ENCODE measurements around the gene CNN3.

CNN3 gene

GRCh38 chr1:94872771-94873495 lies 54.0 kb downstream of the CNN3 start:
- Histone ChIP-seq H3K9ac (ENCODE audit: low read length in 2 of 2) (no peak overlapping the region), H3K36me3 (ENCODE audit: control insufficient read depth in 2 of 2, insufficient read depth in 2 of 2, low read length in 2 of 2) (no peaks in the 10 kb centered on the region), H3K27ac (ENCODE audit: low read length) (no peak overlapping the region), H3K27me3 (ENCODE audit: control insufficient read depth in 1 of 2, insufficient read depth in 2 of 2, low read length in 2 of 2) (no peaks in the 10 kb centered on the region), H3K4me3 (ENCODE audit: low read length in 2 of 2) (no peak overlapping the region), H3K9me3 (ENCODE audit: control insufficient read depth in 2 of 2, low read length in 2 of 2) (no peaks in the 10 kb centered on the region), H3K4me1 (ENCODE audit: control insufficient read depth, insufficient read depth, low read length) (peaks cover 18% of the 10 kb centered on the region)

DNA sequence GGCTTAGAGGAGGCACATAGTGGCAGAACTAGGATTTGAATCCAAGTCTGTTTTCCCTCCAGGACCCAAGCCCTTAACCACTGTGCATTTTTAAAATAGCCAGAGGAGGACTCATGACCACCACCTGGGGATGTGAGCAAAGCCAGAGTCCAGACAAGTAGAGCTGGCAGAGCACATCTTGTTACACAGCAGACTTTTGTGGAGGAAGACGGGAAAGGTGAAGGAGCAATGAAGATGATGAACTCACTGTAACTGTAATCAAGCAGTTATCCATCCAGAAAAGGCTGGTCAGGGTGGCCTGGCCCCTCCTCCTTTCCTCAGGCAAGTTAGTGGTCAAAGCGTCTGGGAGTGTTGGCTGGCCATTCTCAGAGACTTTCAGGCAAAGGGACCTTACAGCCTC lies 55.9 kb downstream of the CNN3 start:
- Histone ChIP-seq H3K27ac (ENCODE audit: low read length) (no peak overlapping the region), H3K27me3 (ENCODE audit: control insufficient read depth in 1 of 2, insufficient read depth in 2 of 2, low read length in 2 of 2) (no peaks in the 10 kb centered on the region), H3K4me1 (ENCODE audit: control insufficient read depth, insufficient read depth, low read length) (peaks cover 31% of the 10 kb centered on the region), H3K4me3 (ENCODE audit: low read length in 2 of 2) (no peak overlapping the region), H3K36me3 (ENCODE audit: control insufficient read depth in 2 of 2, insufficient read depth in 2 of 2, low read length in 2 of 2) (no peaks in the 10 kb centered on the region), H3K9ac (ENCODE audit: low read length in 2 of 2) (no peak overlapping the region), H3K9me3 (ENCODE audit: control insufficient read depth in 2 of 2, low read length in 2 of 2) (no peaks in the 10 kb centered on the region)

GRCh38 chr1:94866164-94866807 lies 60.6 kb downstream of the CNN3 start:
- Histone ChIP-seq H3K36me3 (ENCODE audit: control insufficient read depth in 2 of 2, insufficient read depth in 2 of 2, low read length in 2 of 2) (no peaks in the 10 kb centered on the region), H3K9me3 (ENCODE audit: control insufficient read depth in 2 of 2, low read length in 2 of 2) (no peaks in the 10 kb centered on the region), H3K9ac (ENCODE audit: low read length in 2 of 2) (peak overlapping the region in 1 of 2 donors; percentile 67), H3K4me1 (ENCODE audit: control insufficient read depth, insufficient read depth, low read length) (peaks cover 56% of the 10 kb centered on the region), H3K27ac (ENCODE audit: low read length) (peak overlapping the region; percentile 94), H3K27me3 (ENCODE audit: control insufficient read depth in 1 of 2, insufficient read depth in 2 of 2, low read length in 2 of 2) (no peaks in the 10 kb centered on the region), H3K4me3 (ENCODE audit: low read length in 2 of 2) (peak overlapping the region in 1 of 2 donors; percentile 3)

DNA sequence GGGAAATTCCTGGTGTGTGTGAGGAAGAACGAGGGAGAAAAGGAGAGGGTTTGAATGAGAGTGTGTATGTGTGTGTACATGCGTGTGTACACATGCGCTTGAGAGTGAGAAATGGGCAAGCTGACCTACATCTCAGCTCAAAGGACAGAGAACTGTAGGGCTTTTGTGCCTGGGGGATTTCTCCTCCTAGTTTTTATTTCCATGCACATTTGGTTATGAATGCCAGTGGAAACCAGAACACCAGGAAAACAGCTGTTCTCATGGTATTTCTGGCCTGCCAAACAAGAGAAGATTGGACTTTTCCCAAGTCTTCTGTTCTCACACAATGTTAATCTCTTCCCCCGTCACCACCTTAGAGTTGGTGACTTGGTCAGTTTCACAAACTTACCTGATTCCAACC lies 61.5 kb downstream of the CNN3 start:
- H3K27me3 ChIP-seq (ENCODE audit: control insufficient read depth in 1 of 2, insufficient read depth in 2 of 2, low read length in 2 of 2), result no peaks in the 10 kb centered on the region
- H3K27ac ChIP-seq (ENCODE audit: low read length), result peak overlapping the region; percentile 94
- peak overlapping the region; percentile 36 to 67 for H3K9ac ChIP-seq (ENCODE audit: low read length in 2 of 2)
- no peak overlapping the region for H3K4me3 ChIP-seq (ENCODE audit: low read length in 2 of 2)
- H3K9me3 ChIP-seq (ENCODE audit: control insufficient read depth in 2 of 2, low read length in 2 of 2), result no peaks in the 10 kb centered on the region
- H3K36me3 ChIP-seq (ENCODE audit: control insufficient read depth in 2 of 2, insufficient read depth in 2 of 2, low read length in 2 of 2), result no peaks in the 10 kb centered on the region
- H3K4me1 ChIP-seq (ENCODE audit: control insufficient read depth, insufficient read depth, low read length), result peaks cover 59% of the 10 kb centered on the region

DNA sequence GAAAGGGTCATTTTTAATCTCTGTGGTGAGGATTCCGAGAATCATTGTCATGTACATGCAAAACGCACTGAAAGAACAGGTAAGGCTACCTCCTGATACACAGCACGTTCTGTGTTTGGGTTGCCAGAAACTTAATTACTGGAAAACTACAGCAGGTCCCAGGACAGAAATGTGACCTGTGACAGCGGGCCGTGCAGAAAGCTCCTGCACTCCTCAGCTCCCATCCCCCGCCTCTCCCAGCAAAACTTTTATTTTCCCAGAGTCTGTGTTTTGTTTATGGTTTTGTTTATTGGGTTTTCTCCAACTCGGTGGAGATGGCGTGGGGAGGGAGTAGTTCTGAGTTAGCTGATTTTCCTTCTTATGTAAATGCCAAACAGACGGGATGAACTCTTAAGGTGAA lies 62.1 kb downstream of the CNN3 start:
- Histone ChIP-seq H3K4me3 (ENCODE audit: low read length in 2 of 2) (peak overlapping the region; percentile 38 to 52), H3K4me1 (ENCODE audit: control insufficient read depth, insufficient read depth, low read length) (peaks cover 59% of the 10 kb centered on the region)

GRCh38 chr1:94863919-94864318 lies 63.0 kb downstream of the CNN3 start:
- Histone ChIP-seq H3K9ac (ENCODE audit: low read length in 2 of 2) (peak overlapping the region; percentile 60 to 78), H3K36me3 (ENCODE audit: control insufficient read depth in 2 of 2, insufficient read depth in 2 of 2, low read length in 2 of 2) (no peaks in the 10 kb centered on the region), H3K9me3 (ENCODE audit: control insufficient read depth in 2 of 2, low read length in 2 of 2) (no peaks in the 10 kb centered on the region), H3K27me3 (ENCODE audit: control insufficient read depth in 1 of 2, insufficient read depth in 2 of 2, low read length in 2 of 2) (no peaks in the 10 kb centered on the region), H3K27ac (ENCODE audit: low read length) (peak overlapping the region; percentile 94), H3K4me3 (ENCODE audit: low read length in 2 of 2) (peak overlapping the region; percentile 38 to 44), H3K4me1 (ENCODE audit: control insufficient read depth, insufficient read depth, low read length) (peaks cover 57% of the 10 kb centered on the region)

More for the DNA sequence above, 62.1 kb downstream of the CNN3 start:
- peak overlapping the region; percentile 55 to 67 for H3K9ac ChIP-seq (ENCODE audit: low read length in 2 of 2)
- peak overlapping the region; percentile 94 for H3K27ac ChIP-seq (ENCODE audit: low read length)
- no peaks in the 10 kb centered on the region for H3K36me3 ChIP-seq (ENCODE audit: control insufficient read depth in 2 of 2, insufficient read depth in 2 of 2, low read length in 2 of 2)
- H3K9me3 ChIP-seq (ENCODE audit: control insufficient read depth in 2 of 2, low read length in 2 of 2), result no peaks in the 10 kb centered on the region
- H3K27me3 ChIP-seq (ENCODE audit: control insufficient read depth in 1 of 2, insufficient read depth in 2 of 2, low read length in 2 of 2), result no peaks in the 10 kb centered on the region

DNA sequence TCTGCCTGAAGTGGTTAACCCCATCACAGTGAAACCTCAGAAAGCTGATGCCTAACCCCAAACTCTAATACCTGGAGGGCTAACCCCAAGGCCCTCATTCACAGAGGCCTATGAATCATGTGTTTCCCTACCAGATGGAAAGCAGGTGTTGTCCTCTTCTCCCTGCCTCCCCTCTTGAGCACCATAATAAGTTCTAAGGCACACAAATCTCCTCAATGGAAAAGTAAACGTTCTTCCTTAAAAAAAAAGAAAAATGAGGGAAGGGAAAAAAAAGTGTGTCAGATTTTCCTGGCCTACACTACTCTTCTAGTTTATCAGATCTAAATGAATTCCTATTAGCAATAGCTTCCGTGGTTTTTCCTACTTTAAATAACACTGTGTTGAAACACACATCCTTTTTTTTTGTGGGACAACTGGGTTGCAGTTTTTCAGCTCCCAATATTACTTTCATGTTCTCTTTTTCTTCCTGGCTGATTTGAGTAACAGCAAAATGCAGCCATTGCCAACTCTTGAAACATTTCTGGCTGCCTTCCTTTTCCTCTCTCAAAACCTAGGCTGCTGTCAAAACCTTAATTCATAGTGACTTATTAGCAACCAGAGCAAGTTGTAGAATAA lies 63.5 kb downstream of the CNN3 start:
- H3K27ac ChIP-seq (ENCODE audit: low read length), result peak overlapping the region; percentile 94
- no peaks in the 10 kb centered on the region for H3K27me3 ChIP-seq (ENCODE audit: control insufficient read depth in 1 of 2, insufficient read depth in 2 of 2, low read length in 2 of 2)
- peak overlapping the region; percentile 60 to 78 for H3K9ac ChIP-seq (ENCODE audit: low read length in 2 of 2)
- peak overlapping the region; percentile 31 to 44 for H3K4me3 ChIP-seq (ENCODE audit: low read length in 2 of 2)
- H3K36me3 ChIP-seq (ENCODE audit: control insufficient read depth in 2 of 2, insufficient read depth in 2 of 2, low read length in 2 of 2), result no peaks in the 10 kb centered on the region
- peaks cover 57% of the 10 kb centered on the region for H3K4me1 ChIP-seq (ENCODE audit: control insufficient read depth, insufficient read depth, low read length)
- no peaks in the 10 kb centered on the region for H3K9me3 ChIP-seq (ENCODE audit: control insufficient read depth in 2 of 2, low read length in 2 of 2)

- Histone ChIP-seq H3K4me3 (ENCODE audit: low read length in 2 of 2) (peak overlapping the region; percentile 29 to 31), H3K9me3 (ENCODE audit: control insufficient read depth in 2 of 2, low read length in 2 of 2) (no peaks in the 10 kb centered on the region), H3K4me1 (ENCODE audit: control insufficient read depth, insufficient read depth, low read length) (peaks cover 57% of the 10 kb centered on the region), H3K27me3 (ENCODE audit: control insufficient read depth in 1 of 2, insufficient read depth in 2 of 2, low read length in 2 of 2) (no peaks in the 10 kb centered on the region), H3K27ac (ENCODE audit: low read length) (peak overlapping the region; percentile 94), H3K36me3 (ENCODE audit: control insufficient read depth in 2 of 2, insufficient read depth in 2 of 2, low read length in 2 of 2) (no peaks in the 10 kb centered on the region), H3K9ac (ENCODE audit: low read length in 2 of 2) (peak overlapping the region; percentile 21 to 78)
These were observed 64.2 kb downstream of the CNN3 start for GRCh38 chr1:94862718-94863117.

DNA sequence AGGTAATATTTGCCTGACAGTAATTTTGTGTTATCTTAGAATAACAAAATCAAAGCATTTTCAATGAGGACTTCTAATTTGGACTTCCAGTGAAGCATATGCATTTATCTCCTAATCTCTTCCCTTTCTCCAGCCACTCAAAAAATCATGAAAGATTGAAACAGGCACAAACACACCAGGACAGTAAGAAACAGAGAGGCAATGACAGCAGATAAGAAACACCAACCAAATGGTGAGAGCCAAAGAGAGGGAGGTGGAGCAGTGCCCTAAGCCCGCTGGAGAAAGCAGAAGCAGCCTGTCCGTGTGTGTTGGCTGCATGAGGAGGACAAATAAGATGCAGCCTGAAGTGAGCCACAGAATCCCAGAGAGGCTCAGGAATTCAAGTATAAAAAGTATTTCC lies 67.7 kb downstream of the CNN3 start:
- H3K9me3 ChIP-seq (ENCODE audit: control insufficient read depth in 2 of 2, low read length in 2 of 2), result no peaks in the 10 kb centered on the region
- H3K36me3 ChIP-seq (ENCODE audit: control insufficient read depth in 2 of 2, insufficient read depth in 2 of 2, low read length in 2 of 2), result no peaks in the 10 kb centered on the region
- peaks cover 35% of the 10 kb centered on the region for H3K4me1 ChIP-seq (ENCODE audit: control insufficient read depth, insufficient read depth, low read length)
- H3K27ac ChIP-seq (ENCODE audit: low read length), result no peak overlapping the region
- no peaks in the 10 kb centered on the region for H3K27me3 ChIP-seq (ENCODE audit: control insufficient read depth in 1 of 2, insufficient read depth in 2 of 2, low read length in 2 of 2)
- no peak overlapping the region for H3K4me3 ChIP-seq (ENCODE audit: low read length in 2 of 2)
- no peak overlapping the region for H3K9ac ChIP-seq (ENCODE audit: low read length in 2 of 2)

DNA sequence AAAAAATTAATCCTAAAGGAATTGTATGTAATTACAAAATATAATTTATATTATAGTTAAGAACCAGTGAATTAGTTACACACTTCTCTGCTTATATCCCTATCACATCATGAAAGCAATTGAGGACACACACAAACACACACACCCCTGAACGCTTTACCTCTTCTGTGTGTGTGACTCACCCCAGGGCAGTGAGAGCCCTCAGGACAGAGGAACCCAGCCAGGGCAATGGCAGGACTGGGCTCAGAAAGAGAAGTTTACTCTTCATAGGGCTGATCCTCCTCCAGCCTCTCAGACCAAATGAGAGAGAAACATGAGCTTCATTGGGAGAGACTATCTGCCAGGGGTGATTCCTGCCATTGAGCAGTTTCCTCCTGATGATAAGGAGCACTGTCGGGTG lies 68.6 kb downstream of the CNN3 start:
- Histone ChIP-seq H3K27me3 (ENCODE audit: control insufficient read depth in 1 of 2, insufficient read depth in 2 of 2, low read length in 2 of 2) (no peaks in the 10 kb centered on the region), H3K9ac (ENCODE audit: low read length in 2 of 2) (no peak overlapping the region), H3K9me3 (ENCODE audit: control insufficient read depth in 2 of 2, low read length in 2 of 2) (no peaks in the 10 kb centered on the region), H3K4me1 (ENCODE audit: control insufficient read depth, insufficient read depth, low read length) (peaks cover 27% of the 10 kb centered on the region), H3K4me3 (ENCODE audit: low read length in 2 of 2) (no peak overlapping the region), H3K27ac (ENCODE audit: low read length) (no peak overlapping the region), H3K36me3 (ENCODE audit: control insufficient read depth in 2 of 2, insufficient read depth in 2 of 2, low read length in 2 of 2) (no peaks in the 10 kb centered on the region)

GRCh38 chr1:94856868-94857267 lies 70.0 kb downstream of the CNN3 start:
- Histone ChIP-seq H3K4me1 (ENCODE audit: control insufficient read depth, insufficient read depth, low read length) (peaks cover 13% of the 10 kb centered on the region), H3K36me3 (ENCODE audit: control insufficient read depth in 2 of 2, insufficient read depth in 2 of 2, low read length in 2 of 2) (no peaks in the 10 kb centered on the region), H3K9me3 (ENCODE audit: control insufficient read depth in 2 of 2, low read length in 2 of 2) (no peaks in the 10 kb centered on the region), H3K27me3 (ENCODE audit: control insufficient read depth in 1 of 2, insufficient read depth in 2 of 2, low read length in 2 of 2) (no peaks in the 10 kb centered on the region), H3K27ac (ENCODE audit: low read length) (no peak overlapping the region), H3K4me3 (ENCODE audit: low read length in 2 of 2) (no peak overlapping the region), H3K9ac (ENCODE audit: low read length in 2 of 2) (no peak overlapping the region)
